Adrenal gland (tissue), 5 donors: Measurements from ENCODE around the gene FAM98C.

Source experiments
- POLR2A ChIP-seq, 2 donors: fragments of 450-650 bp; IDR thresholded peaks; one replicate each; pipeline ENCODE4 v1.6.1; 2017; ENCODE audit warnings: antibody characterized with exemption in 2 of 2, mild to moderate bottlenecking in 2 of 2, moderate library complexity in 1 of 2
- TF ChIP-seq, protein P1 (sequence below), 6 experiments: fragments of 450-650 bp in 4 of 6; fragments of 200-600 bp in 2 of 6; sonication (generic) in 1 of 6; IDR thresholded peaks; 1 replicate in 5 of 6; 2 replicates in 1 of 6; pipeline versions ENCODE4 v1.5.1 to v1.8.0; 2016 to 2021; ENCODE audit warnings: antibody characterized with exemption in 6 of 6, mild to moderate bottlenecking in 2 of 6, moderate library complexity in 1 of 6
- donor health status: DM: no; HTN: no; CAD: no.

DNA sequence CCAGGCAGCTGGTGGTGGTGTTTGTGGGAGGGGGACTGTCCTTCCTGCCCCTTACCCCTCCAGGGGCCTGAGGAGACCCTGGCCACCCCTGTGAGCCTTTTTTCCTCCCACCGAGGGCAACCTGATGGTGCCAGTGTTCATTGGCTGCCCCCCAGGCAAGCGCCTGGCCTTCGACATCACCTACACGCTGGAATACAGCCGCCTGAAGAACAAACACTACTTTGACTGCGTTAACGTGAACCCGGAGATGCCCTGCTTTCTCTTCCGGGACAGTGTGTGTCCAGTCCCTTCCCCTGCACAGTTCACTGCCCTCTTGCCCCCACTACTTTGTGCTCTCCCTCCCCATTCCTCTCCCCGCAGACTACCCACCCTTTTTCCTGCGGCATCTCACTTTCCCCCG lies 35.9 kb upstream of the FAM98C start:
- TF ChIP-seq, protein P1, sequence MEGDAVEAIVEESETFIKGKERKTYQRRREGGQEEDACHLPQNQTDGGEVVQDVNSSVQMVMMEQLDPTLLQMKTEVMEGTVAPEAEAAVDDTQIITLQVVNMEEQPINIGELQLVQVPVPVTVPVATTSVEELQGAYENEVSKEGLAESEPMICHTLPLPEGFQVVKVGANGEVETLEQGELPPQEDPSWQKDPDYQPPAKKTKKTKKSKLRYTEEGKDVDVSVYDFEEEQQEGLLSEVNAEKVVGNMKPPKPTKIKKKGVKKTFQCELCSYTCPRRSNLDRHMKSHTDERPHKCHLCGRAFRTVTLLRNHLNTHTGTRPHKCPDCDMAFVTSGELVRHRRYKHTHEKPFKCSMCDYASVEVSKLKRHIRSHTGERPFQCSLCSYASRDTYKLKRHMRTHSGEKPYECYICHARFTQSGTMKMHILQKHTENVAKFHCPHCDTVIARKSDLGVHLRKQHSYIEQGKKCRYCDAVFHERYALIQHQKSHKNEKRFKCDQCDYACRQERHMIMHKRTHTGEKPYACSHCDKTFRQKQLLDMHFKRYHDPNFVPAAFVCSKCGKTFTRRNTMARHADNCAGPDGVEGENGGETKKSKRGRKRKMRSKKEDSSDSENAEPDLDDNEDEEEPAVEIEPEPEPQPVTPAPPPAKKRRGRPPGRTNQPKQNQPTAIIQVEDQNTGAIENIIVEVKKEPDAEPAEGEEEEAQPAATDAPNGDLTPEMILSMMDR (IDR thresholded peaks at IDR 0.05) = no peak
- no peak for TF ChIP-seq POLR2A (IDR thresholded peaks at IDR 0.05)
